CD8-positive, alpha-beta memory T cell (primary cell): ENCODE data around the gene TAPT1. TPM values are rescaled to one million over a fixed set of nuclear protein-coding genes. Genes with fewer than 3 reads are reported as not detected.

Experiments used
- CTCF ChIA-PET: fragments of 350-600 bp; sonication (Branson Sonifier 250); formaldehyde crosslinking; loops from one replicate; lab custom pipeline; 2021; ENCODE audit warnings: antibody characterized with exemption; lab: Charles Lee
- POLR2A ChIA-PET: fragments of 350-600 bp; sonication (Branson Sonifier 250); formaldehyde crosslinking; loops from one replicate; lab custom pipeline; 2021; ENCODE audit warnings: antibody characterized with exemption; lab: Charles Lee
- DNase-seq, 5 donors: peaks; one replicate each; pipeline versions ENCODE4 v3.0.0 to v3.0.0-alpha.2; 2020 to 2022; ENCODE audit warnings: mixed read lengths in 1 of 5
- H3K27ac ChIP-seq: one replicate; pipeline ENCODE4 v1.7.0; 2013; ENCODE audit warnings: low read depth, mild to moderate bottlenecking, low read length, moderate library complexity
- H3K27me3 ChIP-seq: 2 replicates; pipeline ENCODE4 v1.7.0; 2013; ENCODE audit warnings: low read length, mild to moderate bottlenecking; ENCODE audit not compliant: insufficient read depth, poor library complexity, severe bottlenecking
- H3K36me3 ChIP-seq: 2 replicates; pipeline ENCODE4 v1.7.0; 2013; ENCODE audit warnings: mild to moderate bottlenecking, low read length, moderate library complexity; ENCODE audit not compliant: insufficient read depth
- H3K4me1 ChIP-seq: 2 replicates; pipeline ENCODE4 v1.7.0; 2013; ENCODE audit warnings: mild to moderate bottlenecking, low read length, moderate library complexity; ENCODE audit not compliant: insufficient read depth
- H3K4me3 ChIP-seq: 2 replicates; pipeline ENCODE4 v1.7.0; 2013; ENCODE audit warnings: mild to moderate bottlenecking, low read length
- H3K9me3 ChIP-seq: 2 replicates; pipeline ENCODE4 v1.7.0; 2013; ENCODE audit warnings: mild to moderate bottlenecking, low read length
- H3K27ac Mint-ChIP-seq, 8 donors: one replicate each; pipeline ENCODE4 v1.8.0; 2020 to 2021; ENCODE audit warnings: mixed read lengths in 8 of 8, mild to moderate bottlenecking in 6 of 8, inconsistent platforms in 3 of 8, moderate library complexity in 3 of 8
- H3K27me3 Mint-ChIP-seq, 2 donors: one replicate each; pipeline ENCODE4 v1.8.0; 2020 to 2021; ENCODE audit warnings: mixed read lengths in 2 of 2, mild to moderate bottlenecking in 1 of 2, moderate library complexity in 1 of 2
- H3K36me3 Mint-ChIP-seq, 3 donors: one replicate each; pipeline ENCODE4 v1.8.0; 2020 to 2021; ENCODE audit warnings: mixed read lengths in 3 of 3, inconsistent platforms in 1 of 3, mild to moderate bottlenecking in 1 of 3
- H3K4me1 Mint-ChIP-seq, 3 donors: one replicate each; pipeline ENCODE4 v1.8.0; 2020 to 2021; ENCODE audit warnings: mixed read lengths in 3 of 3, inconsistent platforms in 1 of 3, mild to moderate bottlenecking in 1 of 3
- H3K4me3 Mint-ChIP-seq, 7 donors: one replicate each; pipeline ENCODE4 v1.8.0; 2020 to 2021; ENCODE audit warnings: mixed read lengths in 7 of 7, mild to moderate bottlenecking in 6 of 7, moderate library complexity in 4 of 7, inconsistent platforms in 2 of 7
- H3K9me3 Mint-ChIP-seq, 5 donors: one replicate each; pipeline ENCODE4 v1.8.0; 2020 to 2022; ENCODE audit warnings: mixed read lengths in 5 of 5, mild to moderate bottlenecking in 3 of 5, moderate library complexity in 2 of 5, inconsistent platforms in 1 of 5
- polyA plus RNA-seq: library from polyadenylated mRNA; unstranded; fragments of 300-500 nt; fragmentation: Illumina TruSeq; gene quantifications from one replicate; pipeline ENCODE4 v1.2.3, GENCODE V29; 2021
- total RNA-seq, 2 experiments: library from RNA; stranded (reverse); gene quantifications; one replicate each; pipeline ENCODE4 v1.2.3, GENCODE V29; 2021

Gene TAPT1
- total and polyA plus RNA-seq, 3 experiments from 2014 or later: 19.1 to 27.6 (median 23.7) TPM

DNA sequence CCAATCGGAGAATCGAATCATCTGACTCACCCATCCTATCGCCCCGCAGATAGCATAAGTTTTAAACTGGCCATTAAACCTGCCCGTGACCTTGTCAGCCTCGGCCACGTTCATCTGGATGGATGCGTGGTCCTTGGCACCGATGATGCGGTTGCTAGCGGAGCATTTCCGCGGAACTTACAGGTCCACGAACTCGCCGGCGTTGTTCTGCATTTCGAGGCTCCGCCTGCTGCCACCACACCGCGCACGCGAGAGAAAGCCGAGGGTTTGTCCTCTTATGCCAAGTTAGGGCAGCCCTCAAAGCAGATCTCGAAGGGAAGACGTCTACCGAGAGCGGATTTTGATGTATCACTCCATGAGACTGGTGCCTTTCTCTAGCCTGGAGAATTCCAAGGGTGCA lies 30.1 kb upstream of the TAPT1 start:
- no peaks in the 10 kb centered on the region for H3K27me3 ChIP-seq
- peaks cover 3% of the 10 kb centered on the region for H3K36me3 ChIP-seq
- ChIA-PET CTCF (no interaction called here), POLR2A (no interaction called here)
- peak in 1 of 5 donors; percentile 48 for DNase-seq
- no peaks in the 10 kb centered on the region for H3K27me3 Mint-ChIP-seq
- peaks cover 0 to 5% (median 0%) of the 10 kb centered on the region in 3 donors for H3K4me1 Mint-ChIP-seq
- H3K9me3 Mint-ChIP-seq: peaks cover 0 to 2% (median 0%) of the 10 kb centered on the region in 5 donors
- H3K27ac ChIP-seq: no peak overlapping the region
- no peak overlapping the region for H3K4me3 ChIP-seq
- H3K27ac Mint-ChIP-seq: no peak overlapping the region
- H3K4me1 ChIP-seq: no peaks in the 10 kb centered on the region
- no peak overlapping the region for H3K4me3 Mint-ChIP-seq
- H3K9me3 ChIP-seq: no peaks in the 10 kb centered on the region
- H3K36me3 Mint-ChIP-seq: peaks cover 16 to 24% (median 22%) of the 10 kb centered on the region in 3 donors

DNA sequence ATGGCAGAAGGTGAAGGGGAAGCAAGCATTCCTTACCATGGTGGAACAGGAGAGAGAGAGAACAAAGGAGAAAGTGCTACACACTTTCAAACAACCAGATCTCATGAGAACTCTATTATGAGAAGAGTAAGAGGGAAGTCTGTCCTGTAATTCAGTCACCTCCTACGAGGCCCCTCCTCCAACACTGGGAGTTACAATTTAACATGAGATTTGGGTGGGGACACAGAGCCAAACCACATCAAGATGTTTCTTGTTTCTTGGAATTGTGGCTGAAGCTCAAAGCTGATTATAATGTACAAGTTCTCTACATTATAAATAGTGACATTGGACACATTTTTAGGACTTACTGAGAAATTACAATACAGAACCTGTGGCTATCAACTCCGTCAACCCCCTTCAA lies 29.5 kb upstream of the TAPT1 start:
- Histone ChIP-seq H3K9me3 (no peaks in the 10 kb centered on the region), H3K27ac (no peak overlapping the region), H3K36me3 (peaks cover 3% of the 10 kb centered on the region), H3K4me1 (no peaks in the 10 kb centered on the region), H3K27me3 (no peaks in the 10 kb centered on the region), H3K4me3 (no peak overlapping the region)
- ChIA-PET CTCF (no interaction called here), POLR2A (no interaction called here)
- Mint-ChIP-seq H3K27ac (no peak overlapping the region), H3K9me3 (peaks cover 0 to 2% (median 0%) of the 10 kb centered on the region in 5 donors), H3K4me1 (peaks cover 0 to 5% (median 0%) of the 10 kb centered on the region in 3 donors), H3K36me3 (peaks cover 16 to 24% (median 22%) of the 10 kb centered on the region in 3 donors), H3K27me3 (no peaks in the 10 kb centered on the region), H3K4me3 (no peak overlapping the region)
- DNase-seq: no peak

DNA sequence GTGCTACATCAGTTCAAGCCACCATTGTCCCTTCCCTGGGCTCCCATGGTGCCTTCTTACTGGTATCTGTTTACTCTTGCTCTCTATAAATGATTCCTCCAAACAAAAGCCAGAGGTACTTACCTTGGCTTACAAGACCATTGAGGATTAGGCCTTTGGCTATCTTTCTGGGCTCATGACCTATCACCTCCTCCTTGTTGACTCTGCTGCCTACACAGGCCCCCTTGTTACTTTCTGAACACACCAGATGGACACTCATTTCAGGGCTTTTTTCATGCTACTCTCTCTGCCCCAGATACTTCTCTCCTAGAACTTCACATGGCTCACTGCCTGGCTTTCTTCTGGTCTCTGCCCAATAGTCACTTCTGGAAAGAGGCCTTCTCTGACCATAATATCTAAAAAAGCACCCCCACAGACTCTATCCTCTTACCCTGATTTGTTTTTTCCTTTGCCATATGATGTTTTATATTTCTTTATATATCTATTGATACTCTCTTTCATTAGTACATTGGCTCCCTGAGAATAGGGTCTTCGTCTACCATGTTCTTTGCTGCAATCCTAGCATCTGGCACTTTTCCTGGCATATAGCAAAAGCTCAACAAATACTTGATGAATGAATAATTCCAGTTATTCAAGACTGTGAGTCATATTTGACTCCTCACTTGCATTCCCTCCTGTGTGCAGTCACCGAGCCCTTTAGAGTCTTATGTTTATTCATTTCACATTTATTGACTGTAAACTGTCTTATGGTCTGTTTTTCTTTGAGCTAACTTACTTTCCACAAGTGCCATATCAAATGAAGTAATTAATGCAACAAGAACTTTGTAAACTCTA lies 27.1 kb upstream of the TAPT1 start:
- no peak for DNase-seq
- H3K27me3 Mint-ChIP-seq: no peaks in the 10 kb centered on the region
- no peaks in the 10 kb centered on the region for H3K4me1 Mint-ChIP-seq
- CTCF ChIA-PET: no interaction called here
- no peak overlapping the region for H3K27ac ChIP-seq
- POLR2A ChIA-PET: no interaction called here
- H3K9me3 ChIP-seq: no peaks in the 10 kb centered on the region
- no peaks in the 10 kb centered on the region for H3K27me3 ChIP-seq
- no peak overlapping the region for H3K4me3 Mint-ChIP-seq
- H3K9me3 Mint-ChIP-seq: peaks cover 0 to 2% (median 0%) of the 10 kb centered on the region in 5 donors
- H3K36me3 Mint-ChIP-seq: peaks cover 17 to 35% (median 27%) of the 10 kb centered on the region in 3 donors
- H3K27ac Mint-ChIP-seq: no peak overlapping the region
- H3K36me3 ChIP-seq: peaks cover 3% of the 10 kb centered on the region
- no peaks in the 10 kb centered on the region for H3K4me1 ChIP-seq
- H3K4me3 ChIP-seq: no peak overlapping the region

DNA sequence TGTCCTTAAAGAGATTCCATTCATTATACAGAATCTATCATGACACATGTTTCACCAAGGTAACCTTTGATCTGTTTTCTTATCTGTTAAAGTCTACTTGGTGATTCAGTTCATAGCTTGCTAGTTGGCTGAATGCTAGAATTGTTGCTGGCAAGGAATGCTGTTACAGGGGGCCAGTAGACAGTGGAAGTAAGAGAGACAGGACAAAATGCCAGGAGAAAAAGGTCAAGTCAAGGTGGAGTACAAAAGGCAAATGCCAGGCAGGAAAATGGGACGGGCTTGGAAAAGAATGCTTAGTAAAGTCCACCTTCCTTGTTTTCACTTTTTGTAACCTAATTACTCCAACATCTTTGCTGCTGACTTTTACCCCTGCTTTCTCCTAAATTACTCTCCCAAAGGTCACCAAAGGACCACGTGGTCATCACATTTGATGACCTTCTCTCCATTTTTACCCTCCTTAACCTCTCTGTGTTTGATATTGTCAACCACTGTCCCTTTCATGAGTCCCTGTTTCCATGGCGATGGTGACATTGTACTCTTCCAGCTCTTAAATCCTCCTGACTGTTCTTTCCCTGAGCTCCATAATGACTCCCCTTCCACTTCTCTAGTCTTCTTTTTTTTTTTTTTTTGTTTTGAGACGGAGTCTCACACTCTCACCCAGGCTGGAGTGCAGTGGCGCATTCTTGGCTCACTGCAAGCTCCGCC lies 24.5 kb upstream of the TAPT1 start:
- Mint-ChIP-seq H3K4me3 (no peak overlapping the region), H3K36me3 (peaks cover 23 to 45% (median 36%) of the 10 kb centered on the region in 3 donors), H3K4me1 (no peaks in the 10 kb centered on the region), H3K27ac (peak overlapping the region in 1 of 8 donors; percentile 12), H3K27me3 (no peaks in the 10 kb centered on the region), H3K9me3 (peaks cover 0 to 2% (median 0%) of the 10 kb centered on the region in 5 donors)
- H3K36me3 ChIP-seq: peaks cover 3% of the 10 kb centered on the region
- H3K4me3 ChIP-seq: no peak overlapping the region
- no peaks in the 10 kb centered on the region for H3K9me3 ChIP-seq
- no peaks in the 10 kb centered on the region for H3K4me1 ChIP-seq
- ChIA-PET POLR2A (no interaction called here), CTCF (no interaction called here)
- no peak overlapping the region for H3K27ac ChIP-seq
- H3K27me3 ChIP-seq: no peaks in the 10 kb centered on the region
- DNase-seq: no peak

DNA sequence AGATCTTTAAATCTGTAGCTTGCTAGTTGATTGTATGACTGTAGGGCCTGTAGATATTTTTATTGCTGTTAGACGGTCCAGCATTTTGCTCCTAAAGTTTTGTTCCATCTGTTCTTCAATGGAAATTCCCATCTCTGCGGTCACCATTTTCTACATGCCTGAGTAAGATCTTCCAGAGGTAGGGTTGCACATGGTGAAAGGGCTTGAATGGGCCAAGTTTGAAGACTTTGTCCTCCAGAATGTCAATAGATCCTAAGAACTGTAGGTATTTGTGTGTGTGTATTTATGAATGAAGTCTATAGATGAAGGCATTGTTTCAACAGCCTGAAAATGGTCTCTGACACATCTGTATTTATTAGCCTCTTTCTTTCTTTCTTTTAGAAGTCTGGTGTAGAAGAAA lies 22.3 kb upstream of the TAPT1 start:
- ChIA-PET POLR2A (no interaction called here), CTCF (no interaction called here)

DNA sequence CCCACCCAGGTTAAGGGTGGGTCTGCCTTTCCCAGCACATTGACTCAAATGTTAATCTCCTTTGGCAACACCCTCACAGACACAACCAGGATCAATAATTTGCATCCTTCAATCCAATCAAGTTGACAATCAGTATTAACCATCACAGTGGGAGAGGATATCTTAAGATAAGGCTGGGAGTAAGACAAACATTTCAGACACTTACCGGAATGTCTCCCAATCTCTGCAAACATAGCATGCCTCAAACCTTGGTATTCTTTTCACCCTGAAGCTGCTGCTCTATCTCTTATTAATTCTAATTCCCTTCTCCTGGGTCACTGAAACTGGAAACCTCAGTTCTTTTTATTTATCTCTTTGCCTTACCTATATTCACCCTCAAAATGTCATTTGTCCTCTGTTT lies 19.0 kb upstream of the TAPT1 start:
- Mint-ChIP-seq H3K36me3 (peaks cover 13 to 32% (median 18%) of the 10 kb centered on the region in 3 donors), H3K27me3 (no peaks in the 10 kb centered on the region), H3K4me1 (no peaks in the 10 kb centered on the region), H3K4me3 (no peak overlapping the region), H3K27ac (no peak overlapping the region), H3K9me3 (no peaks in the 10 kb centered on the region)
- Histone ChIP-seq H3K4me1 (no peaks in the 10 kb centered on the region), H3K27me3 (no peaks in the 10 kb centered on the region), H3K36me3 (no peaks in the 10 kb centered on the region), H3K4me3 (no peak overlapping the region), H3K9me3 (no peaks in the 10 kb centered on the region), H3K27ac (no peak overlapping the region)
- ChIA-PET POLR2A (no interaction called here), CTCF (no interaction called here)
- DNase-seq: no peak

More for the DNA sequence above, 22.3 kb upstream of the TAPT1 start:
- no peaks in the 10 kb centered on the region for H3K9me3 ChIP-seq
- Mint-ChIP-seq H3K9me3 (no peaks in the 10 kb centered on the region), H3K36me3 (peaks cover 19 to 43% (median 31%) of the 10 kb centered on the region in 3 donors), H3K27me3 (no peaks in the 10 kb centered on the region), H3K27ac (no peak overlapping the region), H3K4me1 (no peaks in the 10 kb centered on the region), H3K4me3 (no peak overlapping the region)
- H3K27me3 ChIP-seq: no peaks in the 10 kb centered on the region
- H3K4me3 ChIP-seq: no peak overlapping the region
- no peak for DNase-seq
- H3K27ac ChIP-seq: no peak overlapping the region
- no peaks in the 10 kb centered on the region for H3K4me1 ChIP-seq
- peaks cover 3% of the 10 kb centered on the region for H3K36me3 ChIP-seq

DNA sequence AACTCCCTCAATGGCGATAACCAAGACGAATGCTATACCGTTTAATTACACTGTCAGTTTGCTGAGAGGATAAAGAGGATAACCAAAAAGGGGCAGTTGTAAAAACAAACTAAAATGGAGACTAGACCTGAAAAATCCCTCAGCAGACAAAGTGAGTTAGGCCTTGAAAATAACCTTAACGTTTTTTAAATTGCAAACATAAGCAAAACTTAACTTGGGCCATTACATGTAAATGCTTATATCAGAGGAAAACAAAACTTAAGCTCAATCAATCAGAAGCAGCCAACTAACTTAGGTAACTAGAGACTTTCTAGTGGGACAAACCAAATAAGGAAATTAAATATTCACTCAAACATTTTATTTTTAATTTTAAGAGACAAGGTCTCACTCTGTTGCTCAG lies 17.0 kb upstream of the TAPT1 start:
- ChIA-PET CTCF (interaction anchor here (1.6 kb wide), 1 partner anchor 25 kb away, joined by 3 read pairs; no protein-coding TSS in a partner anchor), POLR2A (no interaction called here)
- H3K27me3 ChIP-seq: no peaks in the 10 kb centered on the region
- DNase-seq: no peak
- H3K9me3 ChIP-seq: no peaks in the 10 kb centered on the region
- no peaks in the 10 kb centered on the region for H3K36me3 ChIP-seq
- Mint-ChIP-seq H3K4me1 (no peaks in the 10 kb centered on the region), H3K4me3 (no peak overlapping the region), H3K27me3 (peaks cover 0 to 3% of the 10 kb centered on the region in 2 donors), H3K36me3 (peaks cover 11 to 20% (median 15%) of the 10 kb centered on the region in 3 donors), H3K27ac (no peak overlapping the region), H3K9me3 (no peaks in the 10 kb centered on the region)
- H3K27ac ChIP-seq: no peak overlapping the region
- no peaks in the 10 kb centered on the region for H3K4me1 ChIP-seq
- H3K4me3 ChIP-seq: no peak overlapping the region

DNA sequence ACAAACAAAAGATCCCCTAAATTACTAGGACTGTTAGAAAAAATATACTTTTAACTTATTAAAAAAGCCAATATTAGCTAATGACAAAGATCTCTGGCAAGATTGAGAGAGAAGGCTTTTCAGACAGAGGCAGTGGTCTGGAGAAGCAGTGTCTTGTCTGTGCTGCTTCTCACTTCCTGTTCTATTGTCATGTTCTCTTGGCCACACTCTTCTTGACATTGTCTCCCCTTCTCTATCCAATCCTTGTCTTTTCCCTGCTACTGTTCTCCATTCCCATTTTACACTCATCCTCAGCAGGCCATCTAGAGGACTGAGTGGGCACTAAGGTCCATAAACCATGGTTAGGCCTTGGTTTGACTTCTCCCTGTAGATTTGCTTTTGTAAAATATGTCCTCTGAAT lies 14.0 kb upstream of the TAPT1 start:
- no peaks in the 10 kb centered on the region for H3K4me1 Mint-ChIP-seq
- H3K27me3 Mint-ChIP-seq: peaks cover 0 to 3% of the 10 kb centered on the region in 2 donors
- H3K9me3 ChIP-seq: no peaks in the 10 kb centered on the region
- no peaks in the 10 kb centered on the region for H3K9me3 Mint-ChIP-seq
- ChIA-PET CTCF (no interaction called here), POLR2A (no interaction called here)
- H3K36me3 ChIP-seq: no peaks in the 10 kb centered on the region
- no peak overlapping the region for H3K4me3 Mint-ChIP-seq
- H3K4me1 ChIP-seq: no peaks in the 10 kb centered on the region
- no peak overlapping the region for H3K27ac ChIP-seq
- H3K27me3 ChIP-seq: no peaks in the 10 kb centered on the region
- no peak overlapping the region for H3K4me3 ChIP-seq
- H3K36me3 Mint-ChIP-seq: peaks cover 2 to 5% (median 4%) of the 10 kb centered on the region in 3 donors
- no peak for DNase-seq
- H3K27ac Mint-ChIP-seq: peak overlapping the region in 1 of 8 donors; percentile 67
